22Rv1 (cell line): Measurements from ENCODE around the gene IL36RN.

Experiments used
- H3K27ac ChIP-seq: fragments of 450-650 bp; 2 replicates; pipeline ENCODE4 v1.5.1; 2017
- ZFX ChIP-seq: fragments of 450-650 bp; IDR thresholded peaks from 2 replicates; pipeline ENCODE4 v1.6.1; 2017; ENCODE audit warnings: antibody characterized with exemption, borderline replicate concordance
- TF ChIP-seq, protein P1 (sequence below): fragments of 450-650 bp; IDR thresholded peaks from 2 replicates; pipeline ENCODE4 v1.5.1; 2017; ENCODE audit warnings: mild to moderate bottlenecking

IL36RN gene

DNA sequence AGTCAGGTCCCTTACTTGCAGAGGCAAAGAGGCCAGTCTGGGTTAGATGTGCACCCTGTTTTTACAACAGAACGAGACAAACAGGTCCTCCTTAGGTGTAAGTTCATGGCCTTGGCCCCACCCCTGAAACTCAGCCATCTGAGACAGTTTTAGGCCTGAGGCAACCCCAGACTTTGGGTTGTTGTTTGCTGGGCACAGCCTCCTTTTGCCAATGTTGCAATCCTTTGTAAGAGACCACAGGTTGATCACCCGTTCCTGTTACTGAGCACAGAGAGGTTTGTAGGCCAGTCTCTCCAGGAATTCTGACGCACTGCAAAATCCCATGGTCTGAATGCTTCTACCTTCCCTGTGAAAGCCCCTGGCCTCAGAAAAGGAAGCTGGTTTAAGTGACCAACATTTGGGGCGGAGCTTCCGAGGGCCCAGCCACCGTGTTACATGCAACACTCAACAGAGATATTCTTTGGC is 52.9 kb downstream of the IL36RN start:
- no peak for TF ChIP-seq ZFX
- H3K27ac ChIP-seq, result no peak overlapping the region

DNA sequence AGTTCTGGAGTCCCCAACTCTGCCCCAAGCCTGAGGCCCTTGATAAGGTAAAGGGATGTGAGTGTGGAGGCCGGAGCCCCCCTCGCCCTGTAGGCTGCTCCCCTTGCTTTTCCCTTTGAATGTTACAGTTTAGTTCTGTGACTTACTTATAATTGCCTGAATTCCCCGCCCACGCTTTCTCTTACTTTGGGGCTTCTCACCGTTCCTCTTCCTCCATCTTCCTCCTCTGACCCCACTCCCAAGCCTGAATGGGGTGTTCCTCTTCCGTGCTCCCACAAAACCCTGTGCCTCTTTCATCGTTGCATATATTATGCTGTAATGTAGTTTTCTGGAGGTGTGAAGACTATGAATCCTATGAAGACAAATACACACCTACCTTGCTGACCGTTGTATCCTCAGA is 53.4 kb downstream of the IL36RN start:
- H3K27ac ChIP-seq, result no peak overlapping the region
- TF ChIP-seq ZFX, result no peak
- TF ChIP-seq, protein P1, sequence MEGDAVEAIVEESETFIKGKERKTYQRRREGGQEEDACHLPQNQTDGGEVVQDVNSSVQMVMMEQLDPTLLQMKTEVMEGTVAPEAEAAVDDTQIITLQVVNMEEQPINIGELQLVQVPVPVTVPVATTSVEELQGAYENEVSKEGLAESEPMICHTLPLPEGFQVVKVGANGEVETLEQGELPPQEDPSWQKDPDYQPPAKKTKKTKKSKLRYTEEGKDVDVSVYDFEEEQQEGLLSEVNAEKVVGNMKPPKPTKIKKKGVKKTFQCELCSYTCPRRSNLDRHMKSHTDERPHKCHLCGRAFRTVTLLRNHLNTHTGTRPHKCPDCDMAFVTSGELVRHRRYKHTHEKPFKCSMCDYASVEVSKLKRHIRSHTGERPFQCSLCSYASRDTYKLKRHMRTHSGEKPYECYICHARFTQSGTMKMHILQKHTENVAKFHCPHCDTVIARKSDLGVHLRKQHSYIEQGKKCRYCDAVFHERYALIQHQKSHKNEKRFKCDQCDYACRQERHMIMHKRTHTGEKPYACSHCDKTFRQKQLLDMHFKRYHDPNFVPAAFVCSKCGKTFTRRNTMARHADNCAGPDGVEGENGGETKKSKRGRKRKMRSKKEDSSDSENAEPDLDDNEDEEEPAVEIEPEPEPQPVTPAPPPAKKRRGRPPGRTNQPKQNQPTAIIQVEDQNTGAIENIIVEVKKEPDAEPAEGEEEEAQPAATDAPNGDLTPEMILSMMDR, result no peak

DNA sequence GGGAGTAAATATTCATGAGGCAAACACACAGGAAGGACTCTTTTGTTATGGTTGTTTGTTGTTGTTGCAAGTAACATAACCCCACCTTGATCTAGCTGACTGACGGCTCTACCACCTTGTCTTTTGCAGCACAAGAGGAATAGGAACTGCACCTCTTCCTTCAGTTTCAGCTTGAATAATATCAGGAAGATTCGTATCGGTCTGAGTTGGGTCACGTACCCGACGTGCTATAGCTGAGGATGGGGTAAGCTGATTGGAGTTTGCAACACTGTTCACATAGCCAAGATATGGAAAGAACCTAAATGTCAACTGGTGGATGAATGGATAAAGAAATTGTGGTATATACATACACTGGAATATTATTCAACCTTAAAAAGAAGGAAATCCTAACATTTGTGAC is 53.9 kb downstream of the IL36RN start:
- H3K27ac ChIP-seq, result no peak overlapping the region
- TF ChIP-seq, protein P1, result no peak
- TF ChIP-seq ZFX, result no peak

- TF ChIP-seq, protein P1, result no peak
- no peak for TF ChIP-seq ZFX
- no peak overlapping the region for H3K27ac ChIP-seq
Observed at GRCh38 chr2:113113807-113114206, 54.8 kb downstream of the IL36RN start.
